Measurements from ENCODE around the gene CLASP1.

The CLASP1 gene

GRCh38 chr2:121368836-121369235 lies 280.4 kb downstream of the CLASP1 start:
- TF ChIP-seq, protein P1, sequence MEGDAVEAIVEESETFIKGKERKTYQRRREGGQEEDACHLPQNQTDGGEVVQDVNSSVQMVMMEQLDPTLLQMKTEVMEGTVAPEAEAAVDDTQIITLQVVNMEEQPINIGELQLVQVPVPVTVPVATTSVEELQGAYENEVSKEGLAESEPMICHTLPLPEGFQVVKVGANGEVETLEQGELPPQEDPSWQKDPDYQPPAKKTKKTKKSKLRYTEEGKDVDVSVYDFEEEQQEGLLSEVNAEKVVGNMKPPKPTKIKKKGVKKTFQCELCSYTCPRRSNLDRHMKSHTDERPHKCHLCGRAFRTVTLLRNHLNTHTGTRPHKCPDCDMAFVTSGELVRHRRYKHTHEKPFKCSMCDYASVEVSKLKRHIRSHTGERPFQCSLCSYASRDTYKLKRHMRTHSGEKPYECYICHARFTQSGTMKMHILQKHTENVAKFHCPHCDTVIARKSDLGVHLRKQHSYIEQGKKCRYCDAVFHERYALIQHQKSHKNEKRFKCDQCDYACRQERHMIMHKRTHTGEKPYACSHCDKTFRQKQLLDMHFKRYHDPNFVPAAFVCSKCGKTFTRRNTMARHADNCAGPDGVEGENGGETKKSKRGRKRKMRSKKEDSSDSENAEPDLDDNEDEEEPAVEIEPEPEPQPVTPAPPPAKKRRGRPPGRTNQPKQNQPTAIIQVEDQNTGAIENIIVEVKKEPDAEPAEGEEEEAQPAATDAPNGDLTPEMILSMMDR (conservative IDR thresholded peaks at IDR 0.05; ENCODE audit: control insufficient read depth, insufficient read depth, low read depth, low read length), result no peak
- no peak for DNase-seq (ENCODE audit: low read depth)
- no peak overlapping the region for H3K4me3 ChIP-seq (ENCODE audit: control insufficient read depth, low read depth, low read length)

GRCh38 chr2:121368155-121368554 lies 281.1 kb downstream of the CLASP1 start:
- no peak for DNase-seq (ENCODE audit: low read depth)
- TF ChIP-seq, protein P1 (conservative IDR thresholded peaks at IDR 0.05; ENCODE audit: control insufficient read depth, insufficient read depth, low read depth, low read length), result no peak
- H3K4me3 ChIP-seq (ENCODE audit: control insufficient read depth, low read depth, low read length), result no peak overlapping the region

DNA sequence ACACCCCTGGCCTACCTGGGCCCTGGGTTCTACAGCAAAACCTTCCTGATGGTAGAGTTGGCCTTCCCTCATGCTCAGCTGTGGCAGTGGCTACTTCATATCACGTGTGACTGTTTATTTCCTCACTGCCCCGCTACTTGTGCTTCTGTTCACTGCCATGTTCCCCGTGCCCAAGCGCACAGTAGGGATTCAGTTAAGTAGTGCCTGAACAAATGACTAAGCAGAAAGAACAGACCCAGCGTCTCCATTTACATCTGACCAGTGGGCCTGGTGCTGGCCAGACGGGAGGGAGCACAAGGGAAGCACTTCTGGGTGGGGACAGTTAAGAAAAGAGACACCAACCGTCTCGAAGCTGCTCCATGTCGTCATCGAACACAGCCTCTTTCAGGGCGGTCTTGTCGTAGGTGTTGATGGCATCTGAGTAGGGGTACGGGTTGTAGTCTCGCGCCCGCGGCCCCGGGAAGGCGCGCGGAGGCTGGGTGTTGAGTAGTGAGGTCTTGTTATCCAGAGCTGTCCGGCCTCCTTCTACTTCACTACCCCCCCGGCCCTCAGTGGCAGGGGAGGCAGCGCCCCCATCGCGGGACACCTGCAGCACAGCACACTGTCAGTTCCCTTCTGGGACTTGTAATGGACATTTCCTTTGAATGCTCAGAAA lies 281.9 kb downstream of the CLASP1 start:
- DNase-seq (ENCODE audit: low read depth), result no peak
- H3K4me3 ChIP-seq (ENCODE audit: control insufficient read depth, low read depth, low read length), result no peak overlapping the region
- TF ChIP-seq, protein P1 (conservative IDR thresholded peaks at IDR 0.05; ENCODE audit: control insufficient read depth, insufficient read depth, low read depth, low read length), result no peak

GRCh38 chr2:121366040-121366439 lies 283.2 kb downstream of the CLASP1 start:
- no peak for DNase-seq (ENCODE audit: low read depth)
- TF ChIP-seq, protein P1 (conservative IDR thresholded peaks at IDR 0.05; ENCODE audit: control insufficient read depth, insufficient read depth, low read depth, low read length), result no peak
- H3K4me3 ChIP-seq (ENCODE audit: control insufficient read depth, low read depth, low read length), result no peak overlapping the region

- H3K4me3 ChIP-seq (ENCODE audit: control insufficient read depth, low read depth, low read length), result no peak overlapping the region
- no peak for DNase-seq (ENCODE audit: low read depth)
- TF ChIP-seq, protein P1 (conservative IDR thresholded peaks at IDR 0.05; ENCODE audit: control insufficient read depth, insufficient read depth, low read depth, low read length), result no peak
Measured at GRCh38 chr2:121365061-121365460, 284.2 kb downstream of the CLASP1 start.

DNA sequence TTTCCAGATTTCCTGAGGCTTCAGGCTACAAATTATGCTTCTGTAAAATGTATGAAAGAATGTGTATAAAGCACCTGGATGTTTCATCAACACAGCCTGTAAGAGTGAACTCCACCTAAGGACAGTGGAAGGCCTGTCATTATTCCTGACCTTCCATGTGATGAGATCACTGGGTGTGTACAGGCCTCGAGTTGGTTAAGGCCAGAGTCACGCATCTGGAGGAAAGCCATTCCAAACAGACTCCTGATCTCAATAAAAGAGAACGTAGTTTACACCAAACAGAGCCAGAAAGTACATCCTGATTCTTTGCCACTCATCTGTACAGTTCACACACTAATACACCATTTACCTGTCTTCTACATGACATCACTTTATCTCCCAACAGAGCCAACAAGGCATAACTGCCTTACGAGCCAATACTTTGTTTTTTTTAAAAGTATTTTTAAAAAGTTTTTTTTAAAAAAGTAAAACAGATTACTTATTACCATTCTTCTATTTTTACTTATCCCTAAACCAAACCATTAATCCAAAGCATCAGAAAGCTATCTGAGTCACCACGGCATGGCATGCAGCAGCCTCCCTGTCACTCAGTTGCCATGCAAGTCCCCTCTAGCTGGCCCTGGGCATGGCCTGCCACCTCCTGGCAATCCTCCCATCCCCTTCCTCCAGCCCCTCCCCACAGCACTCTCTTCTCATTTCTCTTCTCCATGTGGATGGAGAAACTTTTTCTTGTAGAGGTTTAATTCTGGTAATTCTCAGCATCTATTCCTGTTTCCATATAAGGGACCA lies 285.4 kb downstream of the CLASP1 start:
- no peak overlapping the region for H3K4me3 ChIP-seq (ENCODE audit: control insufficient read depth, low read depth, low read length)
- DNase-seq (ENCODE audit: low read depth), result peak; percentile 95
- TF ChIP-seq, protein P1 (conservative IDR thresholded peaks at IDR 0.05; ENCODE audit: control insufficient read depth, insufficient read depth, low read depth, low read length), result no peak

Data from fibroblast of mammary gland (primary cell).